ENCODE data around the gene ARPP19.

DNA sequence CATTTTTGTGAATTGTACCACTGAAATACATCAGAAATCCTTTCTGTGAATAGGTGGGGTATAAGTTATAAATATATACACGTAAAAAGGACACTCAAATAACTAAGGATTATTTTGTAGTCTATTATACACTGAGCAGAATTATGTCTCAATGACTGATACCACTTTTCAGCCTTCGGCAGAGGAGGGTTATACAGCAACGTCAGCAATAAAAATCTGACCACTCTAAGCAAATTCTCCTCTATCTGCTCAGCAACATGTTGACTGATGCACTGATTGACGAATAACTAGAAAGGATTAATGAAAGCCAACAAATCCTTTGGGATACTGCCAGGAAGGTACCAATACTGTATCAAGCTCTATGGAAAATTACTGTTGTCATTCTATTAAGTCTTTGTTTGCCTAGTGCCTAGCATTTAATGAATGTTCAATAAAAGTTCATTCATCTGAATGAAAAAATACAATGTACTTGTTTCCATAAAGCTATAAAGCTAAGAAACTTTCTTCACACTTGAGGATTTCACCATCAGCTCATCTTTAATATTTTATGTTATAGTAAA is 5.2 kb downstream of the ARPP19 start:
- no peak for TF ChIP-seq EZH2 (IDR thresholded peaks at IDR 0.05)
- TF ChIP-seq POLR2AphosphoS5 (IDR thresholded peaks at IDR 0.05; ENCODE audit: low read depth, low read length) = no peak

All from HCT116 (cell line).